Body of pancreas (tissue), 4 donors: Measurements from ENCODE around the gene WDFY4. TPM values are rescaled to one million over a fixed set of nuclear protein-coding genes. Genes with fewer than 3 reads are reported as not detected.

Source experiments
- ATAC-seq: fragments of 150-250 bp; one replicate; pipeline ENCODE4 v1.9.1; 2016
- DNase-seq, 4 donors: peaks; one replicate each; pipeline ENCODE4 v3.0.0-alpha.2; 2019
- H3K27ac ChIP-seq, 4 donors: fragments of 200-600 bp; sonication (generic); 1 replicate in 3 of 4; 2 replicates in 1 of 4; pipeline versions ENCODE4 v1.5.1 to v1.6.1; 2016 to 2019; ENCODE audit warnings: mild to moderate bottlenecking in 1 of 4, mixed read lengths in 1 of 4, moderate library complexity in 1 of 4
- H3K27me3 ChIP-seq, 2 donors: fragments of 200-600 bp; sonication (generic); one replicate each; pipeline ENCODE4 v1.6.0; 2016; ENCODE audit warnings: mild to moderate bottlenecking in 1 of 2
- H3K36me3 ChIP-seq, 2 donors: fragments of 200-600 bp; sonication (generic); replicated peaks in 1 of 2; 2 replicates each; pipeline ENCODE4 v1.5.1; 2016; ENCODE audit warnings: low read depth in 2 of 2; ENCODE audit not compliant: insufficient read depth in 1 of 2
- H3K4me1 ChIP-seq: fragments of 200-600 bp; sonication (generic); one replicate; pipeline ENCODE4 v1.6.0; 2016
- H3K4me3 ChIP-seq, 2 donors: fragments of 200-600 bp; sonication (generic); 1 replicate in 1 of 2; 2 replicates in 1 of 2; pipeline ENCODE4 v1.5.1; 2016 to 2019
- H3K9me3 ChIP-seq, 3 donors: fragments of 200-600 bp; sonication (generic); 1 replicate in 2 of 3; 2 replicates in 1 of 3; pipeline ENCODE4 v1.5.1; 2016
- POLR2A ChIP-seq, 3 donors: fragments of 450-650 bp; IDR thresholded peaks; one replicate each; pipeline ENCODE4 v1.6.1; 2016; ENCODE audit warnings: antibody characterized with exemption in 3 of 3, mild to moderate bottlenecking in 2 of 3
- WGBS, 2 donors: methylation state at CpG; one replicate each; pipeline ENCODE4 v1.1.5; 2017; 5-methylcytosine and 5-hydroxymethylcytosine counted together
- intact Hi-C: fragments of 100-400 bp; cut with DNase I; formaldehyde crosslinking; loops from one replicate; pipeline ENCODE4 v1.15.1; 2023
- total RNA-seq, 2 donors: library from RNA; depleted of rRNA; stranded (reverse); fragments of >200 nt; gene quantifications; one replicate each; pipeline ENCODE4 v1.1.0, GENCODE V29; 2016
- TF ChIP-seq, protein P1 (sequence below), 7 experiments: fragments of 450-650 bp in 4 of 7; fragments of 200-600 bp in 3 of 7; sonication (generic) in 3 of 7; IDR thresholded peaks; one replicate each; pipeline ENCODE4 v1.5.1; 2016 to 2019; ENCODE audit warnings: antibody characterized with exemption in 7 of 7

The WDFY4 gene
- total RNA-seq, 2 donors from 2014 or later, result 0.66 to 2.3 TPM

GRCh38 chr10:48658243-48658974 is 26.3 kb upstream of the WDFY4 start:
- DNase-seq, result peak; percentile 79 to 86 (median 81)
- Histone ChIP-seq H3K4me1 (peaks cover 17% of the 10 kb centered on the region), H3K4me3 (no peak overlapping the region), H3K9me3 (no peaks in the 10 kb centered on the region), H3K27me3 (no peaks in the 10 kb centered on the region), H3K36me3 (no peaks in the 10 kb centered on the region), H3K27ac (no peak overlapping the region)
- TF ChIP-seq, protein P1, sequence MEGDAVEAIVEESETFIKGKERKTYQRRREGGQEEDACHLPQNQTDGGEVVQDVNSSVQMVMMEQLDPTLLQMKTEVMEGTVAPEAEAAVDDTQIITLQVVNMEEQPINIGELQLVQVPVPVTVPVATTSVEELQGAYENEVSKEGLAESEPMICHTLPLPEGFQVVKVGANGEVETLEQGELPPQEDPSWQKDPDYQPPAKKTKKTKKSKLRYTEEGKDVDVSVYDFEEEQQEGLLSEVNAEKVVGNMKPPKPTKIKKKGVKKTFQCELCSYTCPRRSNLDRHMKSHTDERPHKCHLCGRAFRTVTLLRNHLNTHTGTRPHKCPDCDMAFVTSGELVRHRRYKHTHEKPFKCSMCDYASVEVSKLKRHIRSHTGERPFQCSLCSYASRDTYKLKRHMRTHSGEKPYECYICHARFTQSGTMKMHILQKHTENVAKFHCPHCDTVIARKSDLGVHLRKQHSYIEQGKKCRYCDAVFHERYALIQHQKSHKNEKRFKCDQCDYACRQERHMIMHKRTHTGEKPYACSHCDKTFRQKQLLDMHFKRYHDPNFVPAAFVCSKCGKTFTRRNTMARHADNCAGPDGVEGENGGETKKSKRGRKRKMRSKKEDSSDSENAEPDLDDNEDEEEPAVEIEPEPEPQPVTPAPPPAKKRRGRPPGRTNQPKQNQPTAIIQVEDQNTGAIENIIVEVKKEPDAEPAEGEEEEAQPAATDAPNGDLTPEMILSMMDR (IDR thresholded peaks at IDR 0.05), result peak; percentile 73 to 83 (median 75)
- TF ChIP-seq POLR2A (IDR thresholded peaks at IDR 0.05), result no peak
- ATAC-seq, result no peak
- WGBS, 2 donors, result 30 to 34% methylated on average over 14 to 18 of the region's 19 CpGs
- intact Hi-C loops, result loop anchor here (10.0 kb wide), 1 partner anchor 294 kb away; no protein-coding TSS in a partner anchor

GRCh38 chr10:48658975-48659269 is 25.8 kb upstream of the WDFY4 start:
- Histone ChIP-seq H3K4me1 (peaks cover 17% of the 10 kb centered on the region), H3K27ac (no peak overlapping the region), H3K36me3 (no peaks in the 10 kb centered on the region), H3K27me3 (no peaks in the 10 kb centered on the region), H3K4me3 (no peak overlapping the region), H3K9me3 (no peaks in the 10 kb centered on the region)
- no peak for TF ChIP-seq POLR2A (IDR thresholded peaks at IDR 0.05)
- 74 to 85% methylated on average over 9 of the region's 9 CpGs for WGBS, 2 donors
- ATAC-seq (no peak), DNase-seq (no peak)
- intact Hi-C loops, result loop anchor here (10.0 kb wide), 1 partner anchor 294 kb away; no protein-coding TSS in a partner anchor

DNA sequence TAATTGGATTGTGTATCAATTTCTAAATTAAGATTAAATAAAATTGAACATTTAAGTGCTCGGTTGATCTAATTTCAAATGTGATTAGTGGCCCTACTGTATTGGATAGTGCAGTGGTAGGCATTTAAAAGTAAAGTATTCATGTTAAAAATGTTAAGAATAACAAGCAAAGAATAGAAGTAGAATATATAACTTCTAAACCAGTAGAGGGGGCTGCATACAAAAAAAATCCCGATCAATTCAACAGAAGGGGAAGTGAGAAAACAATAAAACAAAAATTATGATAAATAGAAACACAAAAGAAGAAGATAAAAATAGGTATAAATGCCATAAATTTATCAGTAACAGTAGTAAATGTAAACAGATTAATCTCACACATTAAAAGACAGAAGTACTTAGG is 24.9 kb upstream of the WDFY4 start:
- H3K4me3 ChIP-seq, result no peak overlapping the region
- peaks cover 17% of the 10 kb centered on the region for H3K4me1 ChIP-seq
- H3K27me3 ChIP-seq, result no peaks in the 10 kb centered on the region
- ATAC-seq (no peak), DNase-seq (no peak)
- intact Hi-C loops, result loop anchor here (10.0 kb wide), 1 partner anchor 295 kb away; no protein-coding TSS in a partner anchor
- TF ChIP-seq, protein P1 (IDR thresholded peaks at IDR 0.05), result no peak
- TF ChIP-seq POLR2A (IDR thresholded peaks at IDR 0.05), result no peak
- no peak overlapping the region for H3K27ac ChIP-seq
- WGBS, 2 donors, result 25 to 50% methylated on average over 2 of the region's 2 CpGs
- H3K9me3 ChIP-seq, result no peaks in the 10 kb centered on the region
- no peaks in the 10 kb centered on the region for H3K36me3 ChIP-seq

DNA sequence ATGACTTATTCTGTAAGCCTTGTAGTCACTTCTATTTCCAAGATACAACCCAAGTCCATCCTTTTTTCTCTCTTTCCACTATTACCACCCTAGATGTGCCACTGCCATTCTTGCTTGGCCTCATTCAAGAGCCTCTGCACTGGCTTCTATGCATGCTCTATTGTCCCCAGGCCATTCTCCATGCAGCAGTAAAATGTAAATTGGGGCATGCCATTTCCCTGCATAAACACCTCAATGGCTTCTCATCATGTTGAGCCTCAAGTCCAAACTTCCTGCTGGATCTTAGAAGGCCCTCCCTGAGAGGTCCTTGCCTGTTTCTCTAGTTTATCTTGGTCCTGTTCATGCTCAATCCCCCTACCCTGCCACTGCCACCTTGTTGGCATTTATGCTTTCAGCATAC is 23.2 kb upstream of the WDFY4 start:
- no peaks in the 10 kb centered on the region for H3K9me3 ChIP-seq
- intact Hi-C loops, result no loop called here
- H3K4me3 ChIP-seq, result no peak overlapping the region
- TF ChIP-seq, protein P1 (IDR thresholded peaks at IDR 0.05), result no peak
- no peak for TF ChIP-seq POLR2A (IDR thresholded peaks at IDR 0.05)
- ATAC-seq (no peak), DNase-seq (no peak)
- peaks cover 6% of the 10 kb centered on the region for H3K4me1 ChIP-seq
- H3K36me3 ChIP-seq, result no peaks in the 10 kb centered on the region
- no peaks in the 10 kb centered on the region for H3K27me3 ChIP-seq
- no peak overlapping the region for H3K27ac ChIP-seq

GRCh38 chr10:48667960-48668590 is 16.6 kb upstream of the WDFY4 start:
- Histone ChIP-seq H3K4me3 (no peak overlapping the region), H3K4me1 (no peaks in the 10 kb centered on the region), H3K36me3 (no peaks in the 10 kb centered on the region), H3K9me3 (no peaks in the 10 kb centered on the region), H3K27ac (no peak overlapping the region), H3K27me3 (no peaks in the 10 kb centered on the region)
- TF ChIP-seq, protein P1 (IDR thresholded peaks at IDR 0.05), result no peak
- ATAC-seq (no peak), DNase-seq (no peak)
- 71 to 87% methylated on average over 8 of the region's 8 CpGs for WGBS, 2 donors
- intact Hi-C loops, result no loop called here
